H1 (cell line): ENCODE measurements around the gene DOCK8. TPM values are rescaled to one million over a fixed set of nuclear protein-coding genes. Genes with fewer than 3 reads are reported as not detected.

ENCODE experiments used
- polyA plus RNA-seq, 7 experiments: library from polyadenylated mRNA; depleted of rRNA in 3 of 7; stranded (reverse) in 5 of 7; unstranded in 2 of 7; fragments of >200 nt in 5 of 7; fragments of 200-250 nt in 2 of 7; gene quantifications; 1 replicate in 5 of 7; 2 replicates in 1 of 7; 4 replicates in 1 of 7; pipeline versions ENCODE4 v1.2.1 to v1.2.3, GENCODE V29; 2011 to 2013; ENCODE audit warnings: missing spikeins in 2 of 7, mixed read lengths in 2 of 7
- total RNA-seq: library from RNA; stranded (reverse); fragmentation: NEBNext Ultra II Directional; extraction: Animal tissue kit (Norgen Biotek cat#: 25700); gene quantifications from 2 replicates; pipeline ENCODE4 v1.2.1, GENCODE V29; 2021
- TF ChIP-seq, protein P1 (sequence below): IDR thresholded peaks from 2 replicates; pipeline ENCODE4 v1.6.1; 2011; ENCODE audit warnings: low read length, improper control_type of control experiment

The DOCK8 gene
- total and polyA plus RNA-seq, 2 of the 8 experiments (the other 6 are each of a cell fraction or from before 2014, with no cell fraction given), result 0.57 to 2.0 TPM

DNA sequence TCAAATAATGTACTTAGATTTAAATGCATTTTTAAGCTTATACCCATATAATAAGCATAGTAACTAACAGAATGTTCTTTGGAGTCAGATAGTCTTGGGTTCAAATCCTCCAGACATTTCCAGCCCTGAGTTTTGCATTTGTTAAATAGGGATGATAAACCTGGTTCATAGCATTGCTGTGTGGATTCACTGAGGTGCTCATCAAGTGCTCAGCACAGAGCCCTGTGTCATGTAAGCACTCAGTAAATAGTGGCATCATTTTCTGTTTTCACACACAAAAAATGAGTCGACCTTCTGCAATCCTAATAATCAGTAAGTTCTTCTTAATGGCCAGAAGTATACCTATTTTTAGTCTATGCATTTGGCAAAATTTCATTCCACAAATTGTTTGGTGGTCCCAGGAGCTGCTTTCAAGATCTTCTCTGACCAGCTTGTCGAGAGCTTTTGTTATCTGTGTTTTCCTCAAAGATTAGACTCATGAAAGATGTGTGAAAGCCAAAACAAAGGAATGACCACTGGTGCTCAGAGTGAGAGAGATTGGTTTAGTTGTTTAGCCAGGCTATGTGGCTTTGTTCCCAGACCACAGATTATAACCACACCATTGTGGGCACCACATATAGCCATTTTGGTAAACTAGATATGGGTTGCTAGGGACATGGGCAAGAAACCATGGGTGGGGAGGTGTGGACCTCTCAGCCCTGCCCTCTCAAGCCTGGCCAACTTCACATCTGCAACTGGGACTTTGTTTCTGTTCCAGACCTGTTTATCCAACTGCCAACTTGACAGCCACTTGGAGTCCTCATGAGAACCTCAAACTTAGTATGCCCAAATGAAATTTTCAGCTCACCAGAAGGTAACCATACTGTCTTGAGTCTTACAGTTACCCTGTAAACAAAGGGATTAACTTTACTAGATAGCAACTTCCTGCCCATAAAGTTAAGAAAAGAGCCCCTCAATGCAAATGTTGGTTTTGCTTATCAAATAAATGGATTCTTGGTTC, 45.0 kb downstream of the DOCK8 start (continued):
- TF ChIP-seq, protein P1, sequence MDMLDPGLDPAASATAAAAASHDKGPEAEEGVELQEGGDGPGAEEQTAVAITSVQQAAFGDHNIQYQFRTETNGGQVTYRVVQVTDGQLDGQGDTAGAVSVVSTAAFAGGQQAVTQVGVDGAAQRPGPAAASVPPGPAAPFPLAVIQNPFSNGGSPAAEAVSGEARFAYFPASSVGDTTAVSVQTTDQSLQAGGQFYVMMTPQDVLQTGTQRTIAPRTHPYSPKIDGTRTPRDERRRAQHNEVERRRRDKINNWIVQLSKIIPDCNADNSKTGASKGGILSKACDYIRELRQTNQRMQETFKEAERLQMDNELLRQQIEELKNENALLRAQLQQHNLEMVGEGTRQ, result no peak
